Sigmoid colon (tissue), 7 donors: Measurements from ENCODE around the gene ECHS1. TPM values are rescaled to one million over a fixed set of nuclear protein-coding genes. Genes with fewer than 3 reads are reported as not detected.

ENCODE experiments used
- DNase-seq: peaks from one replicate; pipeline ENCODE4 v3.0.0-alpha.2; 2019
- H3K27ac ChIP-seq, 4 donors: fragments of 200-600 bp; sonication (generic); one replicate each; pipeline ENCODE4 v1.5.1; 2016 to 2019; ENCODE audit warnings: mild to moderate bottlenecking in 1 of 4
- H3K27me3 ChIP-seq, 3 donors: fragments of 200-600 bp; sonication (generic); one replicate each; pipeline ENCODE4 v1.5.1; 2019; ENCODE audit warnings: mild to moderate bottlenecking in 1 of 3
- H3K36me3 ChIP-seq, 4 donors: fragments of 200-600 bp; sonication (generic); one replicate each; pipeline ENCODE4 v1.5.1; 2016 to 2019
- H3K4me1 ChIP-seq, 4 donors: fragments of 200-600 bp; sonication (generic); one replicate each; pipeline ENCODE4 v1.5.1; 2017 to 2019
- H3K4me3 ChIP-seq, 4 donors: fragments of 200-600 bp; sonication (generic); one replicate each; pipeline ENCODE4 v1.5.1; 2017 to 2019; ENCODE audit warnings: mild to moderate bottlenecking in 2 of 4, moderate library complexity in 1 of 4
- H3K9me3 ChIP-seq, 4 donors: fragments of 200-600 bp in 3 of 4; sonication (generic) in 3 of 4; one replicate each; pipeline versions ENCODE4 v1.5.1 to v1.6.1; 2013 to 2019
- EP300 ChIP-seq, 4 donors: sonication (generic); formaldehyde crosslinking; IDR thresholded peaks; one replicate each; pipeline ENCODE4 v1.6.1; 2017; ENCODE audit warnings: antibody characterized with exemption in 4 of 4
- POLR2A ChIP-seq, 2 donors: fragments of 450-650 bp; IDR thresholded peaks; one replicate each; pipeline ENCODE4 v1.6.1; 2016; ENCODE audit warnings: antibody characterized with exemption in 2 of 2, mild to moderate bottlenecking in 2 of 2, moderate library complexity in 2 of 2
- POLR2AphosphoS5 ChIP-seq, 4 donors: sonication (generic); formaldehyde crosslinking; IDR thresholded peaks; one replicate each; pipeline ENCODE4 v1.6.1; 2017; ENCODE audit warnings: antibody characterized with exemption in 4 of 4
- WGBS, 2 donors: extraction: QIAGEN DNeasy Blood & Tissue Kit; methylation state at CpG; one replicate each; pipeline ENCODE4 v1.1.7; 2013; 5-methylcytosine and 5-hydroxymethylcytosine counted together
- intact Hi-C: fragments of 100-400 bp; cut with DNase I; formaldehyde crosslinking; loops from one replicate; pipeline ENCODE4 v1.15.1; 2023
- polyA plus RNA-seq, 3 donors: library from polyadenylated mRNA; stranded (reverse); fragments of 200-250 nt; gene quantifications; one replicate each; pipeline ENCODE4 v1.2.3, GENCODE V29; 2013
- total RNA-seq, 4 donors: library from RNA; depleted of rRNA; stranded (reverse); fragments of >200 nt; gene quantifications; one replicate each; pipeline ENCODE4 v1.1.0, GENCODE V29; 2016
- TF ChIP-seq, protein P1 (sequence below), 4 experiments: fragments of 450-650 bp in 3 of 4; fragments of 200-600 bp in 1 of 4; IDR thresholded peaks; one replicate each; pipeline ENCODE4 v1.5.1; 2016 to 2019; ENCODE audit warnings: antibody characterized with exemption in 4 of 4, mild to moderate bottlenecking in 3 of 4, moderate library complexity in 2 of 4
- donor health status: healthy with polysubstance abuse.
- donor health status: Bipolar disorder and iron deficiency.
- donor health status: healthy.

Gene ECHS1
- total and polyA plus RNA-seq, 7 donors, result 58.6 to 360 (median 87.0) TPM

DNA sequence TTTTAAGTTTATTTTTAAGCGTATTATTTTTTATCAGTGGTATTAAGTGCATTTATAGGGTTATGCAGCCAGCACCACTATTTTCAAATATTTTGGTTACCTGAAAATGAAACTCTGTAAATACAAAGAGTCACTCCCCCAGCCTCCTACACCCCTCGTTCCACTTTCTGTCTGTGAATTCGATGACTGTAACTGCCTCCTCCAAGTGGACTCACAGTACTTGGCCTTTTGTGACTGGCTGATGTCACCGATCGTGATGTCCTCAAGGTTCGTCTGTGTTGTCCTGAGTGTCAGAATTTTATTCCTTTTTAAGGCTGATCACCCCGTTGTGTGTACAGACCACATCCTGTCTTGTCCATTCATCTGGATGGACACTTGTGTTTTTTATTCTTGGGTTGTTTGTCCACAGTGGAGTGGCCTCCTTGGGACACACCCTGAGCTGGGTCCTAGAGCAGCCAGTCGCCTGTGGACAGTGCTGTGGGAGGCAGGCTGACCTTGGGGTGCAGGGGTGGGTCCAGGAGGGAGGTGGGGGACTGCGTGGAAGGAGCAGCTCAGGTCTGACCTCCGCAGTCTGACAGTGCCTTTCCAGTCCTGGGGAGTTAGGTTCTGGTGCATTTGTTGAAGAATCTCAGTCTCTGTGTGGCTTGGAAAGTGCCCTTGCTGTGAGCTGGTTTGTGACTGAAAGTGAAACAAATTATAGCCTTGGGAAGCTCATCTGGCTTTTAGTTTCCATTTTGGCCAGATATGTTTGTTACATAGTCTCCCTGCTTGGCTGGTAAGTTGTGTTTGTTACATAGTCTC is 27.7 kb upstream of the ECHS1 start:
- H3K4me3 ChIP-seq, result no peak overlapping the region
- H3K9me3 ChIP-seq, result no peaks in the 10 kb centered on the region
- H3K27ac ChIP-seq, result no peak overlapping the region
- WGBS, 2 donors, result 76 to 79% methylated on average over 10 of the region's 10 CpGs
- TF ChIP-seq EP300 (IDR thresholded peaks at IDR 0.05), result no peak
- TF ChIP-seq POLR2A (IDR thresholded peaks at IDR 0.05), result no peak
- peaks cover 0 to 3% (median 0%) of the 10 kb centered on the region in 4 donors for H3K4me1 ChIP-seq
- intact Hi-C loops, result no loop called here
- peaks cover 15 to 92% (median 28%) of the 10 kb centered on the region in 4 donors for H3K36me3 ChIP-seq
- no peaks in the 10 kb centered on the region for H3K27me3 ChIP-seq
- DNase-seq, result peak; percentile 47

DNA sequence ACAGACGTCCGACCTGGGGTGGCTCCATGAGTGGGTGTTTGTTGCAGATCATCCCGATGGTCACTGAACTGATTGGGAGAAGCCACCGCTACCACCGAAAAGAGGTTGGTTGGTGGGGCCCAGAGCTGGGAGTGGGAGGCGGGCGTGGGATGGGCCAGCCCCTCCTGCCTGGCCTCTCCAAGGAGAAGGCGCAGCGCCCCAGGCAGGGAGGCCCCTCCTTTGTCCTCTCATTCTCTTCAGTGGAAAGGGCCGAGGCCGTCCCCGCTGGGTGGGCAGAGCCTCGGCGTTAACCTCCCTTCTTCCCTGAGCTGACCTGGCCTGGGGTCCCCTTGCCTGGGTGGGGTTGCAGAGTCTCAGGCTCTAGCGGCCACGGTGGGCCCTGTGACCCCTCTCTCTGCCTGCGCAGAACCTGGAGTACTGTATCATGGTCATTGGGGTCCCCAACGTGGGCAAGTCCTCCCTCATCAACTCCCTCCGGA is 26.0 kb upstream of the ECHS1 start:
- H3K36me3 ChIP-seq, result peaks cover 15 to 82% (median 28%) of the 10 kb centered on the region in 4 donors

DNA sequence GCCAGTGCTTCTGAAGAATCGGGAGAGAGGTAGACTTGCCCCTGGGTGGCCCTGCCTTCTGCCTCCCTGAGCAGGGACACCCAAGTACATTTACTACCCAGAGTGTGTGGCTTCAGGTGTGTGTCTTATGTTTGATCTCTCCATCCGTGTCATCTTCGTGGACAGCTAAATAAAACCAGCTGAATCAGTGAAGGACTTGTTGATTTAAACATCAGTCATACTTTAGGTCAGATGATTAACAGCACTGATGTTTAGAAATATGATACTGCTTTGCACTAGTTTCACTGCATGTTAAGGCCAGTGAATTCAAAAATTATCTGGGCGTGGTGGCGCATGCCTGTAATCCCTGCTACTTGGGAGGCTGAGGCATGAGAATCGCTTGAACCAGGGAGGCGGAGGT is 24.8 kb upstream of the ECHS1 start:
- Histone ChIP-seq H3K36me3 (peaks cover 15 to 71% (median 26%) of the 10 kb centered on the region in 4 donors), H3K9me3 (no peaks in the 10 kb centered on the region), H3K4me3 (no peak overlapping the region), H3K4me1 (peaks cover 0 to 20% (median 10%) of the 10 kb centered on the region in 4 donors), H3K27me3 (no peaks in the 10 kb centered on the region), H3K27ac (no peak overlapping the region)
- no peak for DNase-seq
- intact Hi-C loops, result no loop called here
- TF ChIP-seq, protein P1, sequence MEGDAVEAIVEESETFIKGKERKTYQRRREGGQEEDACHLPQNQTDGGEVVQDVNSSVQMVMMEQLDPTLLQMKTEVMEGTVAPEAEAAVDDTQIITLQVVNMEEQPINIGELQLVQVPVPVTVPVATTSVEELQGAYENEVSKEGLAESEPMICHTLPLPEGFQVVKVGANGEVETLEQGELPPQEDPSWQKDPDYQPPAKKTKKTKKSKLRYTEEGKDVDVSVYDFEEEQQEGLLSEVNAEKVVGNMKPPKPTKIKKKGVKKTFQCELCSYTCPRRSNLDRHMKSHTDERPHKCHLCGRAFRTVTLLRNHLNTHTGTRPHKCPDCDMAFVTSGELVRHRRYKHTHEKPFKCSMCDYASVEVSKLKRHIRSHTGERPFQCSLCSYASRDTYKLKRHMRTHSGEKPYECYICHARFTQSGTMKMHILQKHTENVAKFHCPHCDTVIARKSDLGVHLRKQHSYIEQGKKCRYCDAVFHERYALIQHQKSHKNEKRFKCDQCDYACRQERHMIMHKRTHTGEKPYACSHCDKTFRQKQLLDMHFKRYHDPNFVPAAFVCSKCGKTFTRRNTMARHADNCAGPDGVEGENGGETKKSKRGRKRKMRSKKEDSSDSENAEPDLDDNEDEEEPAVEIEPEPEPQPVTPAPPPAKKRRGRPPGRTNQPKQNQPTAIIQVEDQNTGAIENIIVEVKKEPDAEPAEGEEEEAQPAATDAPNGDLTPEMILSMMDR (IDR thresholded peaks at IDR 0.05), result no peak
- TF ChIP-seq EP300 (IDR thresholded peaks at IDR 0.05) (no peak), POLR2A (IDR thresholded peaks at IDR 0.05) (no peak), POLR2AphosphoS5 (IDR thresholded peaks at IDR 0.05) (no peak)
- WGBS, 2 donors, result 97% methylated on average over 7 of the region's 7 CpGs

More for the DNA sequence above, 26.0 kb upstream of the ECHS1 start:
- 95 to 97% methylated on average over 19 of the region's 19 CpGs for WGBS, 2 donors
- H3K4me1 ChIP-seq, result peaks cover 0 to 15% (median 10%) of the 10 kb centered on the region in 4 donors
- no peak overlapping the region for H3K4me3 ChIP-seq
- intact Hi-C loops, result no loop called here
- peak; percentile 53 for DNase-seq
- no peaks in the 10 kb centered on the region for H3K9me3 ChIP-seq
- TF ChIP-seq POLR2AphosphoS5 (IDR thresholded peaks at IDR 0.05), result no peak
- TF ChIP-seq, protein P1 (IDR thresholded peaks at IDR 0.05), result no peak
- no peak for TF ChIP-seq POLR2A (IDR thresholded peaks at IDR 0.05)
- no peak for TF ChIP-seq EP300 (IDR thresholded peaks at IDR 0.05)
- no peaks in the 10 kb centered on the region for H3K27me3 ChIP-seq
- no peak overlapping the region for H3K27ac ChIP-seq

DNA sequence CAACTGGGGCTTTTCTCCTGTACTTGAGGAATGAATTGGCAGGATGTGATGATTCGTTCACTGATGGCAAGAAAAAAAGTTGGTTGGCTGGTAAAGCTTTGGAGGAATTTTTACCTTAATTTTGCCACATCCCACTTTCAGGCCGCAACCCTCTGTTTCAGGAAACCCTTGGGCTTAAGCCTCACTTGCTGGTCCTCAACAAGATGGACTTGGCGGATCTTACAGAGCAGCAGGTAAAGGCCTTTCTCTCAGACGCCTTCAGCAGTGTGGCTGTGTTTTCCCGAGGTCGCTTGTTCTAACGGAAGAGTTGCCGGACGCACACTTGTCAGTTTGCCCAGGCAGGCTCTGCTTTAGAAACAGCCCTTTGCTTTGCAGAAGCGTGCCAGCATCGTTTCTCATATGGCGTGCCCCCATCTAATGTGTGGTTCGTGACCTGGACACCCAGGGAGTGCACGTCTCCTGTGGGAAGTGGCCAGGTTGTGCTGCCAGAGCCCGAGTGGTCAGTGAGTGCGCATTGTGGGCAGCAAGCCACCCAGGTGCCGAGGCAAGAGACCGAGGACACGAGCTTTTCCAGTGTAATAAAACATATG is 23.0 kb upstream of the ECHS1 start:
- Histone ChIP-seq H3K9me3 (no peaks in the 10 kb centered on the region), H3K4me3 (no peak overlapping the region), H3K4me1 (peaks cover 0 to 20% (median 10%) of the 10 kb centered on the region in 4 donors), H3K27me3 (no peaks in the 10 kb centered on the region), H3K36me3 (peaks cover 7 to 56% (median 16%) of the 10 kb centered on the region in 4 donors), H3K27ac (no peak overlapping the region)
- intact Hi-C loops, result no loop called here
- WGBS, 2 donors, result 96% methylated on average over 19 of the region's 19 CpGs
- TF ChIP-seq EP300 (IDR thresholded peaks at IDR 0.05), result no peak
- TF ChIP-seq, protein P1 (IDR thresholded peaks at IDR 0.05), result no peak
- no peak for TF ChIP-seq POLR2AphosphoS5 (IDR thresholded peaks at IDR 0.05)
- no peak for TF ChIP-seq POLR2A (IDR thresholded peaks at IDR 0.05)
- peak; percentile 57 for DNase-seq

DNA sequence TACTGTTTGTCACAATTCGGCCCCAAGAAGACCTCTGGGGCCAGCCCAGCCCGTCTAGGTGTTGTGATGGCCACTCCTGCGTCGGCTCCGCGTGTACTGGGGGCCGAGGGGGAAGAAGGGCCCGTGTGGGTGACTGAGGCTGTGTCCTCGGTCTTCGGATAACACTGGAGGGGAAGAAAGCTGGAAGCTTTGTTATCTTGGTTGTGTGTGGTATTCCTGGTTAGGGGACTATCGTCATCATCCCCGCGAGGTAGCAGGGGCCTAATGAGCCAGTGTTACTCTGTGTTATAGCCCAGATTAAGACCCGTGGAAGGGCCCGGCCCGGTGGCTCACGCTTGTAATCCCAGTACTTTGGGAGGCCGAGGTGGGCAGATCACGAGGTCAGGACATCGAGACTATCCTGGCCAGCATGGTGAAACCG is 21.7 kb upstream of the ECHS1 start:
- Histone ChIP-seq H3K4me3 (peak overlapping the region; percentile 71 to 92 (median 86)), H3K36me3 (peaks cover 7 to 49% (median 14%) of the 10 kb centered on the region in 4 donors), H3K27me3 (no peaks in the 10 kb centered on the region), H3K4me1 (peaks cover 0 to 20% (median 10%) of the 10 kb centered on the region in 4 donors), H3K9me3 (no peaks in the 10 kb centered on the region), H3K27ac (peak overlapping the region; percentile 79 to 87 (median 81))
- intact Hi-C loops, result loop anchor here (5.0 kb wide), 1 partner anchor 68 kb away; no protein-coding TSS in a partner anchor
- 21 to 32% methylated on average over 21 of the region's 21 CpGs for WGBS, 2 donors
- no peak for TF ChIP-seq POLR2AphosphoS5 (IDR thresholded peaks at IDR 0.05)
- peak; percentile 62 for DNase-seq
